ENCODE data around the gene PHACTR1.

PHACTR1 gene

DNA sequence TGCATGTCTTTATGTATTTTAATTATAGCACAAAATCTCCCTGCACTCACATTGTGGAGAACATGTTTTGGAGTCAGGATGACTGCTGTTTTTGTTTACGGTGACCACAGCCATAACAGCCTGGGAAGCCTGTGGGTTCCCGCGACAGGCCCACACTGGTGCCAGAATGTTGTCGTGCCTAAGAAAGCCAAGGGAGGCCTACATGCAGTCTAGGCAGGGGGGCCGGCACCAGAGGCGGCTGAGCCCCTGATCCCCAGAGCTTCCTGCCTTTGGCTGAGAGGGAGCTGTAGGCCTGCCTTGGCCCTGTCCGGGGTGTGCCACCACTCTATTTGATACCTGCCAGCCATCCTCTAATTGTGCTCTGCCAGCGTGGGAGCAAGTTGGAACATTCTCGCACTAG, 565.1 kb downstream of the PHACTR1 start:
- no peak for TF ChIP-seq LEF1 (IDR thresholded peaks at IDR 0.05; ENCODE audit: borderline replicate concordance)
- ChIA-PET CTCF (no interaction called here), POLR2A (no interaction called here)
- DNase-seq (ENCODE audit: extremely low spot score) = no peak

DNA sequence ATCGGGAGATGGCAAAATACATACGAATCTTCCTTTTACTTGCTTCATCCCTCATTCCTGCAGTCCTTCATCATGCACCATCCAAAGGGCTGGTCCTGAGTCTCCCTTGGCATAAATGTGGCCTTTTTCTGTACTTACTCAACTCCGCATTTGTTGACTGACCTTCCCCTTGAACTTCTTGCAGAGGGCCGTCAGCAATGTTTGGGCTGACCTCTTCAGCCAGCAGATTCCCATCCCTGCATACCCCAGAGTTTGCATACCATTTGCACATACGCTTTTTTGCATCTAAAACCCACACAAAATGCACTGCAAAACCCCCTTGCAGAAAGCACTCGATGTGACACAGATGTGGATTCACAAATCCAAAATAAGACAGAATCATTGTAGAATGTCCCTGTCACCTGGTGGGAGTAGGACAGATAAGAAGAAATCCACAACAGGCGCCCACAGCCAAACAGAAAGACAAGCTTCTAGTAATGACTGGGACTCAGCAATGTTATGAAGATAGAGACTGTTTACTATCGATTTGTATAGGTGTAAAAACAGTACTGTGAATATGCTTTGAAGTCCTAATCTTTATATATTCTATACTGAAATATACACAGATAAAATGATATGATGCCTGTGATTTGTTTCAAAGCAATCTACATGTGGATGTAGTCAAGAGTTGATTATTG, 566.0 kb downstream of the PHACTR1 start:
- CTCF ChIA-PET = no interaction called here
- POLR2A ChIA-PET = no interaction called here
- TF ChIP-seq NFRKB (IDR thresholded peaks at IDR 0.05) (no peak), ELF4 (IDR thresholded peaks at IDR 0.05) (no peak), FOXK2 (IDR thresholded peaks at IDR 0.05) (no peak), BHLHE40 (IDR thresholded peaks at IDR 0.05; ENCODE audit: borderline replicate concordance) (no peak), TARDBP (IDR thresholded peaks at IDR 0.05) (no peak), ZNF384 (IDR thresholded peaks at IDR 0.05) (no peak), L3MBTL2 (conservative IDR thresholded peaks at IDR 0.05) (no peak), HDGF (IDR thresholded peaks at IDR 0.05; ENCODE audit: borderline replicate concordance) (no peak), ARNT (IDR thresholded peaks at IDR 0.05) (no peak), CTBP1 (IDR thresholded peaks at IDR 0.05; ENCODE audit: borderline replicate concordance) (no peak), SP1 (IDR thresholded peaks at IDR 0.05) (no peak)
- no peak for DNase-seq (ENCODE audit: extremely low spot score)

DNA sequence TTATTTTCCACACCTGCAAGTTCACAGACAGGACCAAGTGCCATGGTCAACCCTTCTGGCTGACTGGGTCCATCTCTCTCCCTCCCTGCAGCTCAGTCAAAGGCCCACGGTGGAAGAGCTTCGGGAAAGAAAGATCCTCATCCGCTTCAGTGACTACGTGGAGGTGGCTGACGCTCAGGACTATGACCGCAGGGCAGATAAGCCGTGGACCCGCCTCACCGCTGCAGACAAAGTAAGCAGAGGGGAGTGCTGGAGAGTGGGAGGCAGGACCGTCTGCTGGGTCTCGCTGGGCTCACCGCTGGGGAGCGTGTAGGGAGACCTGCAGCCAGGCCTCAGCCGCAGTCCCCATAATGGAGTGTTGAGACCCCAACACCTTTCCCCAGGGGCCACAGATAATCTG, 566.8 kb downstream of the PHACTR1 start:
- TF ChIP-seq LEF1 (IDR thresholded peaks at IDR 0.05; ENCODE audit: borderline replicate concordance) (no peak), CTBP1 (IDR thresholded peaks at IDR 0.05; ENCODE audit: borderline replicate concordance) (no peak), ARNT (IDR thresholded peaks at IDR 0.05) (no peak)
- ChIA-PET CTCF (no interaction called here), POLR2A (no interaction called here)
- DNase-seq (ENCODE audit: extremely low spot score) = no peak

DNA sequence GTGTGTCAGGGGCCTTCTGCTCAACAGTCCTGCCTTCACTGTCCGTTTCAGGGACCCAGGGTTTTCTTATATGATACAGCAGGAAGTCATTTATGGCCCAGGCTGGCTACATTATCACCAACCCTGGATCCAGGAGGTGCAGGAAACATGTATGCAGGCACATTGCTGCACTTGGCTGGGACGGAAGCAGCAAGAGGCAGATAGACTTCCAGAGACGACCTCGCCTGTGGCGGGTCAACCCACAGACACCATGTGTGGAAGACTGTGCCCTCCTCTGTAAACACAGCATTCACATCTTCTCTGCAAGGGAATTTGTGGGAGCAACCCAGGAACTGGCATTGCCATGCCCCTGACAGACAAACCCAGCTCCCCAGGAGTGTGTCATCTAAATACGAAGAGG, 568.1 kb downstream of the PHACTR1 start:
- CTCF ChIA-PET = no interaction called here
- POLR2A ChIA-PET = no interaction called here
- TF ChIP-seq ZNF384 (IDR thresholded peaks at IDR 0.05) (no peak), FOXK2 (IDR thresholded peaks at IDR 0.05) (no peak), ARNT (IDR thresholded peaks at IDR 0.05) (no peak), FOXM1 (IDR thresholded peaks at IDR 0.05; ENCODE audit: borderline replicate concordance) (no peak), HDGF (IDR thresholded peaks at IDR 0.05; ENCODE audit: borderline replicate concordance) (no peak), TARDBP (IDR thresholded peaks at IDR 0.05) (no peak), CTBP1 (IDR thresholded peaks at IDR 0.05; ENCODE audit: borderline replicate concordance) (no peak), L3MBTL2 (conservative IDR thresholded peaks at IDR 0.05) (no peak), SUZ12 (IDR thresholded peaks at IDR 0.05) (no peak), ELF4 (IDR thresholded peaks at IDR 0.05) (no peak), BHLHE40 (IDR thresholded peaks at IDR 0.05; ENCODE audit: borderline replicate concordance) (no peak), NFRKB (IDR thresholded peaks at IDR 0.05) (no peak), LEF1 (IDR thresholded peaks at IDR 0.05; ENCODE audit: borderline replicate concordance) (no peak), FOXA1 (IDR thresholded peaks at IDR 0.05) (no peak), SP1 (IDR thresholded peaks at IDR 0.05) (no peak)
- TF ChIP-seq, protein P1, sequence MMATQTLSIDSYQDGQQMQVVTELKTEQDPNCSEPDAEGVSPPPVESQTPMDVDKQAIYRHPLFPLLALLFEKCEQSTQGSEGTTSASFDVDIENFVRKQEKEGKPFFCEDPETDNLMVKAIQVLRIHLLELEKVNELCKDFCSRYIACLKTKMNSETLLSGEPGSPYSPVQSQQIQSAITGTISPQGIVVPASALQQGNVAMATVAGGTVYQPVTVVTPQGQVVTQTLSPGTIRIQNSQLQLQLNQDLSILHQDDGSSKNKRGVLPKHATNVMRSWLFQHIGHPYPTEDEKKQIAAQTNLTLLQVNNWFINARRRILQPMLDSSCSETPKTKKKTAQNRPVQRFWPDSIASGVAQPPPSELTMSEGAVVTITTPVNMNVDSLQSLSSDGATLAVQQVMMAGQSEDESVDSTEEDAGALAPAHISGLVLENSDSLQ (IDR thresholded peaks at IDR 0.05) = no peak
- no peak for DNase-seq (ENCODE audit: extremely low spot score)

DNA sequence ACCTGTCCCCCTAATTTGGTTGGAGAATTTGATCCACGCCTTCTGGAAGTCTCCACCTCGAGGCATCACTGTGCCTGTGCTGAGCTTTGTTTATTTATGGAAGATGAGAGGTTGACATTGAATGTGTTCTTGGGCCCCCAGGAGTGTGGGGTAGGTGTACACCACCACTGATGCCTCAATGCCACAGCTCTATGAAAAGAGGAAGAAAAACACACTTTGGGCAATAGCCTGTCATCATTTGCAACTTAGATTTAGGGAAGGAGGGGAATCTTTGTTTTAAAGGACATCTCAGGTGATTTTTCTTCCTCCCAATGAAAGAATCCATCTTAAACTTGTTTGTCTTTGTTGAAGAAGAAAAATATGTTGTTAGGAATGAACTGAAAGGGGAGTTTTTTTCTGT, 569.1 kb downstream of the PHACTR1 start:
- TF ChIP-seq SUZ12 (IDR thresholded peaks at IDR 0.05) = no peak
- no peak for TF ChIP-seq LEF1 (IDR thresholded peaks at IDR 0.05; ENCODE audit: borderline replicate concordance)
- TF ChIP-seq TARDBP (IDR thresholded peaks at IDR 0.05) = no peak
- no peak for TF ChIP-seq ELF4 (IDR thresholded peaks at IDR 0.05)
- no peak for TF ChIP-seq FOXK2 (IDR thresholded peaks at IDR 0.05)
- TF ChIP-seq FOXA1 (IDR thresholded peaks at IDR 0.05) = no peak
- no peak for TF ChIP-seq L3MBTL2 (conservative IDR thresholded peaks at IDR 0.05)
- no peak for TF ChIP-seq HDGF (IDR thresholded peaks at IDR 0.05; ENCODE audit: borderline replicate concordance)
- TF ChIP-seq ZNF384 (IDR thresholded peaks at IDR 0.05) = no peak
- no peak for DNase-seq (ENCODE audit: extremely low spot score)
- CTCF ChIA-PET = interaction anchor here (0.6 to 0.9 kb wide), 2 partner anchors 339 to 638 kb away, joined by 3 to 4 read pairs; no protein-coding TSS in a partner anchor
- POLR2A ChIA-PET = interaction anchor here (0.6 to 0.9 kb wide), 2 partner anchors 37 to 43 kb away, joined by 3 to 4 read pairs; partner anchors contain the start of gene TBC1D7

DNA sequence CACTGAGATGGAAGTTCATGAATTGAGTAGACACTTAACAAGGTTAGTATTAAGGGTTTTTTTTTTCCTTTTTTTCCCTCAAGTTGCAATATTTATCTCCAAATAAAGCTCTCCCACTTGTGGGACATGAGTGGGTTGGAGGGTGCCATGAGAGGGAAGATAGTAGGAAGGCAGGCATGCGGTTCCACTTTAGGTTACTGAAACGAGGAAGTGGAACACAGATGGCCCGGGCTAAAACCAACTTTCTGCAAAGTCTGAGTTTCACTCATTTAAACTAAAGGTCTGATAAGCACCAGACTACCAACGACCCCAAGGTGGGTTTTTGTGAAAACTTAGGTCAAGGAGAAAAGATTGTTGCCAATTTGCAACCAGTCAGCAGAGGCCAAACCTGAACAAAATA, 569.6 kb downstream of the PHACTR1 start:
- ChIA-PET CTCF (interaction anchor here (0.6 to 0.9 kb wide), 2 partner anchors 339 to 639 kb away, joined by 3 to 4 read pairs; no protein-coding TSS in a partner anchor), POLR2A (interaction anchor here (0.9 kb wide), 1 partner anchor 43 kb away, joined by 4 read pairs; the partner anchor contains the start of gene TBC1D7)
- TF ChIP-seq LEF1 (IDR thresholded peaks at IDR 0.05; ENCODE audit: borderline replicate concordance) (no peak), FOXA1 (IDR thresholded peaks at IDR 0.05) (no peak), SUZ12 (IDR thresholded peaks at IDR 0.05) (no peak), ZNF384 (IDR thresholded peaks at IDR 0.05) (no peak), TARDBP (IDR thresholded peaks at IDR 0.05) (no peak), CTBP1 (IDR thresholded peaks at IDR 0.05; ENCODE audit: borderline replicate concordance) (no peak), ELF4 (IDR thresholded peaks at IDR 0.05) (no peak), HDGF (IDR thresholded peaks at IDR 0.05; ENCODE audit: borderline replicate concordance) (no peak), L3MBTL2 (conservative IDR thresholded peaks at IDR 0.05) (no peak), FOXM1 (IDR thresholded peaks at IDR 0.05; ENCODE audit: borderline replicate concordance) (no peak), NFRKB (IDR thresholded peaks at IDR 0.05) (no peak), FOXK2 (IDR thresholded peaks at IDR 0.05) (no peak)
- TF ChIP-seq, protein P1 (IDR thresholded peaks at IDR 0.05) = no peak
- no peak for DNase-seq (ENCODE audit: extremely low spot score)

DNA sequence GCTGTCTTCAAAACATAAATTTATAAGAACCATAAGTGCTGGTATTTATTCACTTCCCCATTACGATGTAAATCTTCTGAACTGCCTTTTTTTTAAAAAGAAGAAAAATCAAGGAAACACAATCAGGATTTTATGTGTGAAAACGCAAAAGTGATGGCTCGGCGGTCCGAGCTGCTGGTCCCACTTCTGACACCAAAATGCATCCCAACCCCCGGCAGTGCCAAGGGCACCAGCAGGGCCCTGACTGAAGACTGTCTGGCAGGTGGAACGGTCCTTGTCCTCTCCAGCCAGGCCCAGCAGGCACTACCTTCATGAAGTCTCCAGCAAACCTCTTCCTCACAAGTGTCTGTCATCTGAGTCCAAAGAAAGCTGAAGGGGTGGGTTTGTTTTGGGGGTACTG, 570.5 kb downstream of the PHACTR1 start:
- ChIA-PET POLR2A (interaction anchor here (1.1 kb wide), 1 partner anchor 39 kb away, joined by 3 read pairs; no protein-coding TSS in a partner anchor), CTCF (no interaction called here)
- DNase-seq (ENCODE audit: extremely low spot score) = no peak
- TF ChIP-seq ZNF384 (IDR thresholded peaks at IDR 0.05) = no peak
- TF ChIP-seq FOXA1 (IDR thresholded peaks at IDR 0.05) = no peak
- no peak for TF ChIP-seq CTBP1 (IDR thresholded peaks at IDR 0.05; ENCODE audit: borderline replicate concordance)
- no peak for TF ChIP-seq L3MBTL2 (conservative IDR thresholded peaks at IDR 0.05)
- no peak for TF ChIP-seq ELF4 (IDR thresholded peaks at IDR 0.05)
- TF ChIP-seq HDGF (IDR thresholded peaks at IDR 0.05; ENCODE audit: borderline replicate concordance) = no peak
- TF ChIP-seq, protein P1 (IDR thresholded peaks at IDR 0.05) = no peak
- no peak for TF ChIP-seq FOXK2 (IDR thresholded peaks at IDR 0.05)
- no peak for TF ChIP-seq TARDBP (IDR thresholded peaks at IDR 0.05)
